Upper lobe of right lung (tissue), 1 donor: ENCODE measurements around the gene MRTFB. TPM values are rescaled to one million over a fixed set of nuclear protein-coding genes. Genes with fewer than 3 reads are reported as not detected.
"Not testable (repeated sequence)": the region's sequence is repeated elsewhere in the genome, so short reads cannot be mapped to it uniquely, and the experiment has no call there.

Source experiments
- ATAC-seq: fragments of 200-7000 bp; cut with Tn5 transposase; one replicate; pipeline ENCODE4 v1.9.1; 2020; ENCODE audit warnings: mild to moderate bottlenecking, moderate library complexity
- DNase-seq: peaks from one replicate; pipeline ENCODE4 v3.0.0-alpha.2; 2020
- H3K27ac ChIP-seq: fragments of 200-600 bp; one replicate; pipeline ENCODE4 v1.8.0; 2022
- H3K27me3 ChIP-seq: fragments of 200-600 bp; one replicate; pipeline ENCODE4 v1.8.0; 2022; ENCODE audit warnings: mild to moderate bottlenecking
- H3K36me3 ChIP-seq: fragments of 200-600 bp; one replicate; pipeline ENCODE4 v1.8.0; 2022
- H3K4me1 ChIP-seq: fragments of 200-600 bp; one replicate; pipeline ENCODE4 v1.8.0; 2022
- H3K4me3 ChIP-seq: fragments of 200-600 bp; one replicate; pipeline ENCODE4 v1.8.0; 2022; ENCODE audit warnings: mild to moderate bottlenecking
- H3K9me3 ChIP-seq: fragments of 200-600 bp; one replicate; pipeline ENCODE4 v1.8.0; 2022
- CTCF ChIP-seq: fragments of 200-600 bp; IDR thresholded peaks from one replicate; pipeline ENCODE4 v1.8.0; 2022; ENCODE audit warnings: antibody characterized with exemption
- intact Hi-C: fragments of 100-400 bp; cut with DNase I; formaldehyde crosslinking; loops from one replicate; pipeline ENCODE4 v1.11.0; 2022
- total RNA-seq: library from RNA; stranded (reverse); fragmentation: NEBNext Ultra II Directional; extraction: Animal tissue kit (Norgen Biotek cat#: 25700); gene quantifications from one replicate; pipeline ENCODE4 v1.2.1, GENCODE V29; 2021
- donor health status: DM: no; HTN: yes; CAD: no; lungs with severe emphysema.

Gene MRTFB
- total RNA-seq, 1 donor from 2014 or later: 54.7 TPM

- DNase-seq (no peak), ATAC-seq (no peak)
- intact Hi-C loops: no loop called here
- Histone ChIP-seq H3K9me3 (no peaks in the 10 kb centered on the region), H3K4me1 (peaks cover 7% of the 10 kb centered on the region), H3K27ac (no peak overlapping the region), H3K36me3 (no peaks in the 10 kb centered on the region), H3K4me3 (no peak overlapping the region), H3K27me3 (no peaks in the 10 kb centered on the region)
- TF ChIP-seq CTCF: no peak
Observed at GRCh38 chr16:14121872-14122271, 50.8 kb downstream of the MRTFB start.

- H3K4me3 ChIP-seq, H3K4me1 ChIP-seq, H3K36me3 ChIP-seq, H3K27me3 ChIP-seq, intact Hi-C loops, DNase-seq, ATAC-seq, H3K27ac ChIP-seq, H3K9me3 ChIP-seq: not testable (repeated sequence)
Observed at GRCh38 chr16:14122430-14122829, 51.3 kb downstream of the MRTFB start.

GRCh38 chr16:14125000-14125681, 54.0 kb downstream of the MRTFB start:
- TF ChIP-seq CTCF: no peak
- Histone ChIP-seq H3K27ac (no peak overlapping the region), H3K27me3 (no peaks in the 10 kb centered on the region), H3K36me3 (no peaks in the 10 kb centered on the region), H3K9me3 (no peaks in the 10 kb centered on the region), H3K4me3 (no peak overlapping the region), H3K4me1 (peaks cover 7% of the 10 kb centered on the region)
- no peak for ATAC-seq
- no peak for DNase-seq
- intact Hi-C loops: no loop called here

DNA sequence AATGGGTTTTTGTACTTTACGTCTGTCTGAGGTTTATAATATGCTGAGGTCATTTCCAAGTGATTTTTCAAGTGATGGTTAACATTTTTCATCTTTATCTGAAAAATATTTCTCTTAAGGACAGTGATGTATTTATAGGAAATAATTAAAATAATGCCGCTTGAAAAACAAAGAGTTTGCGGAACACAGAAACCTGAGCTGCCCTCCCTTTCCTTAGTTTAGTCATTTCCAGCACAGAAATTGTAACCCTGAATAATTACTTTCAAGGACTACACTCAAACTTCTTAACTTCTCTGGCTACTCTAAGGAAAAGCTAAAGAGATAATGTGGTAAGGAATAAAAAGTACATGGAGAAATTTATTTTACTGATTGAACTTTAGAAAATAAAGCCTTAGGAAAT, 54.6 kb downstream of the MRTFB start:
- no peaks in the 10 kb centered on the region for H3K9me3 ChIP-seq
- ATAC-seq: no peak
- no peak for TF ChIP-seq CTCF
- DNase-seq: no peak
- H3K27ac ChIP-seq: no peak overlapping the region
- H3K36me3 ChIP-seq: no peaks in the 10 kb centered on the region
- H3K27me3 ChIP-seq: no peaks in the 10 kb centered on the region
- H3K4me1 ChIP-seq: peaks cover 7% of the 10 kb centered on the region
- no peak overlapping the region for H3K4me3 ChIP-seq
- intact Hi-C loops: no loop called here

DNA sequence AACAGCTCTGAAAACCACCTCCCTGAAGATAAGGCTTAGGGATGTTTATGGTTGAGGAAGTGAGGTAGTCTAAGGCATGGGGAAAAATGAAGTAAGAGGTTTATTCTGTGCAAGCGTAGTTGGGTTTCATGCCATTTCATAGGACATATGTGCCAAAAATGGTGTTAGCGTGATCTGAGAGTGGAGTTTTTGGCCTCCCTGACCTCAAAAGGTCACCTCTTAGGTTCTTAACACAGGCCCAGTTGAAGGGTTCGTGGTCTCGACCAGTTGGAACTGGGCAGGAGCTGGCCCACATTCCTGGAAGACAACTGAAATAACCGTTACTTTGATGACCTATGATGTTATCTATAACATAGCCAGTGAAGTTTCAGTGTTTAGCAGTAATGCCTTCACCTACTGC, 57.0 kb downstream of the MRTFB start:
- intact Hi-C loops: no loop called here
- ATAC-seq (no peak), DNase-seq (no peak)
- TF ChIP-seq CTCF: no peak
- Histone ChIP-seq H3K9me3 (no peaks in the 10 kb centered on the region), H3K4me3 (no peak overlapping the region), H3K4me1 (no peaks in the 10 kb centered on the region), H3K27ac (no peak overlapping the region), H3K27me3 (no peaks in the 10 kb centered on the region), H3K36me3 (no peaks in the 10 kb centered on the region)

- Histone ChIP-seq H3K9me3 (no peaks in the 10 kb centered on the region), H3K4me1 (peaks cover 5% of the 10 kb centered on the region), H3K4me3 (no peak overlapping the region), H3K36me3 (no peaks in the 10 kb centered on the region), H3K27me3 (no peaks in the 10 kb centered on the region), H3K27ac (no peak overlapping the region)
- intact Hi-C loops: no loop called here
- no peak for DNase-seq
- ATAC-seq: no peak
- TF ChIP-seq CTCF: no peak
Observed at GRCh38 chr16:14129502-14129901, 58.4 kb downstream of the MRTFB start.
